Stimulated activated CD4-positive, alpha-beta T cell treated with anti-CD3 and anti-CD28 coated beads, Interleukin-15, amount 100 ng/mL, for 48 hours (primary cell): ENCODE data around the gene DYNLT3.

ENCODE experiments used
- DNase-seq, 2 donors: peaks; one replicate each; pipeline ENCODE4 v3.0.0-alpha.2; 2020; ENCODE audit warnings: low read depth in 2 of 2

DYNLT3 gene

GRCh38 chrX:37844622-37845021 is 2.7 kb downstream of the DYNLT3 start:
- DNase-seq: no peak

- no peak for DNase-seq
Observed at GRCh38 chrX:37840931-37841330, 6.4 kb downstream of the DYNLT3 start.

- DNase-seq: no peak
Observed at GRCh38 chrX:37834937-37835336, 12.4 kb downstream of the DYNLT3 start.

DNA sequence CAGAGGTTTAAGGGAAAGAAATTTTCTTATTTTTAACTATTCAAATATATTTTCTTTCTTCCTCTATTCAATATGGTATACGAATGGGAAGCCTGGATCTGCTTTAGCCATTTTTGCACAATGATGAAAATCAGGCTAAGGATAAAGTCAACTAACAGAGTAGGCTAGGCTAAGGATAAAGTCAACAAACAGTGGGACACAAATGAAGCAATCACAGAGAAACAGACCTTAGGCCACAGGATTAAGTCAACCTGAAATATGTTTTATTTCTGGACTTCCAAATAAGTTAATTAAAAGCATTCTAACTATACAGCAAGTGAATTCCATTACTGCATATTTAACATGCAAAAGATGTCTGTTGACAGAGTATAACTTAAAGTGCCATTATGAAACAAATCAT is 17.0 kb downstream of the DYNLT3 start:
- no peak for DNase-seq

DNA sequence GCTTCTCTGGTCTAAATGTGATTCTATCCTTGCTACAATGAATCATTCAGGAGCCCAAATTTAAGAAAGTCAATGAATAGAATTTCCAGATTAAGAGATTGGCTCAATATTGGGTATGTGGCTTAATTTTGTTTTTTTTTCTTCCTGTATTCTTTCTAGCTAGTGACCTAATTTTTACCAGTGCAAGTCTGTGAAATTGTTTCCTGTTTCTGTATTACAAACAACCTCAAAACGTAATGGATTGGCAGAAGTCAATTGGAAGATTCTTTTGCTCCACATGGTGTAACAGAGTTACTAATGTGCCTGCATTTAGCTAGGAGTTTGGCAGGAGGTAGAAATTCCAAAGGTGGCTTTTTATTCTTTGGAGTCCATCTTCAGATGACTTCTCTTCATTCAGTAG is 17.6 kb downstream of the DYNLT3 start:
- DNase-seq: no peak

DNA sequence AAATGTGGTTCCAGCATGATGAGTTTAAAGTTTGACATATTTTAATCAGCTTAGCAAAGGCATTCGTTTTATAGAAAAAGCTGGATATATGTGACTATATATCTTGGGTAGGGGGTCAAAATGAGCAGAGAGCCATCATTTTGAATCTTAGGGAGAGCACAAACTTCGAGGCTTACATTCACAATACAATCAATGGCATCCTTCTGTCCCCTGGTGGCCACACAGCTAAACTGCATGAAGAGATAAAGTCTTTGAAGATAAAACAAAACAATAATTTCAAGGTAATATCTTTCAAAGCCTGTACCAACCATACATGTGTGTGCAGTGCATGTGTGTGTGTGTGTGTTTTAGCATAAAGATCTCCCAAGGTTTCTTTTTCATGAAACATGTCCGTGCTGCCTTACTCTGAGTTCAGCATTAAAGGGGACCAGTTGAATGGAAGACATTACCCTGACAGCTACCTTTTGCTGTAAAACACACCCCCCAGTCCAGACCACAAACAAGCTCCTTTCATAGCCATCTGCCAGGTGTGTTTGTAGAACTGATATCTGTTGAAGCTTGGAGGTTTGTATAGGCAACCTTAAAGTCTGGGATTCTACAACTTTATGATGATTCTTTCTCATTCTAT is 22.0 kb downstream of the DYNLT3 start:
- peak; percentile 6 to 45 for DNase-seq

GRCh38 chrX:37824491-37825214 is 22.7 kb downstream of the DYNLT3 start:
- no peak for DNase-seq

DNA sequence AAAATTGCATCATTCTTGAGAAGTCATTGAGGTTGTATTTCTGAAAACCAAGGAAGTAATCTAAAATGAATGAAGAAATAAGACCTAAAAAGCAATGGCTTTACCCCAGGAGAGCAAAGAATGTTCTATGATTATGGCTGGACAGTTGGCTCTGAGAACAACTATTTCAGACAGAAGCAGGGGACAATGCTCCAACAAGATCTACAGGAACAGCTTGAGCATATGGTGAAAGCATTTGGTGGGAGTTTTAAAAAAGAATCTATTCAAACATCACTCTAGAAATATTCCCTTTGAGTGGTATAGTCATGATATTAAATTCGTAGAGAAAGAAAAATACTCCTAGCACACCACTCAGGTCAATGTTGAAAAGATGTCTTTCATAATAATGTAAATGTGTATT is 26.7 kb downstream of the DYNLT3 start:
- no peak for DNase-seq

- no peak for DNase-seq
Observed at GRCh38 chrX:37818031-37818430, 29.3 kb downstream of the DYNLT3 start.

GRCh38 chrX:37817579-37817978 is 29.8 kb downstream of the DYNLT3 start:
- DNase-seq: no peak

DNA sequence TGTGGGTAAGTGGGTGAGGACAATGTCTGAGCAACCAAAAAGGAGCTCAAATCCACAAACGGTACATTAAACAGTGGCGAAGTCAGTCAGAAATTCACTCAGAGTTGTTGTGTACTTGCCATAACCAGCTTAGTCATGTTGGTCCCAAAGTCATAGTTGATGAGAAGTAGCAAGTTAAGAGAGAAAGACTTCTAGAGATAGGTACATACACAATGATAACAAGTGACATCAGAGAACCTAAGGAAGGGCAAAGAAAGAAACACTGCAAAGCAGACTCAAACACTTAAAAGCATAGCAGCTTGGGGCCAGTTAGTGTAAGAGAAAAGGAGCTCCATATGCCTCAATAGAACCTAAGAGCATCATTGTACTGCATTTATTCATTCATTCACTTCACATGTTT is 30.2 kb downstream of the DYNLT3 start:
- DNase-seq: no peak

- DNase-seq: no peak
Observed at GRCh38 chrX:37816766-37817165, 30.6 kb downstream of the DYNLT3 start.

DNA sequence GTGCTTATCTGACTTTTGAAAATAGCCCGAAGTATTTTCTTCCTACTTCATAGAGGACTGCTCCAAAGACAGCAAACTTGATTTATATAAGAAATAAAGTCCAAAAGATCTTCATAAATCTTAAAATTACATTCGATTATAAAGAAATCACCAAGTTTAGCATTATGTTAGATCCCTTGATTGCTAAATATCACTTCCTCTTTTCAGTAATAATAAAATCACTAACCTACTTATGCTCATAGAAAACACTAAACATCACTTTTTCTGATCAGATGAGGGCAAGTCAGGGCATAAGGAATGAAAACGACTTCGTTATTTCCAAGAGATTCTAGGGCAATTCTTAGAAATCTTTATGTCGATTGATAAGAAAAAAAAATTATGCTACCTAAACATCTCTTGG is 32.0 kb downstream of the DYNLT3 start:
- no peak for DNase-seq

GRCh38 chrX:37813570-37813969 is 33.8 kb downstream of the DYNLT3 start:
- DNase-seq: no peak

GRCh38 chrX:37812110-37812509 is 35.3 kb downstream of the DYNLT3 start:
- DNase-seq: no peak

GRCh38 chrX:37809970-37810369 is 37.4 kb downstream of the DYNLT3 start:
- DNase-seq: no peak

GRCh38 chrX:37803057-37803456 is 44.3 kb downstream of the DYNLT3 start:
- no peak for DNase-seq

DNA sequence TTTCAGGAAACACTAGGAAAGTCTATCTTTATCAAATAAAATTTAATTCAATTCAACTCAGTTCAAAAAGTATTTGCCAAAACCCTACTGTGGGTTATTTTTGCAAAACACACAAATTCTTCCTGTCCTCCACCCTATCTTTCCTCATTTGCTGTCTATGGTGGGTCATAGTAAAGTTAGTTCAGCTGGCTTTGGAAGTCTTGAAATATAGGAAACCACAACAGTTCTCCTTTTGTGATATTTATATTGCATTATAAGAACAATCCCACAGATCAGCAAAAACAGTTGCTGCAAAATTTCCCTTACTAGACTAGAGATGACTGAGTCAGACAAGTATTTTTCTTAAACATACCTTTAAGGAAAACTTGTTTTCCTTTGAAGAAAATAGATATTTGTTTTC is 45.3 kb downstream of the DYNLT3 start:
- no peak for DNase-seq

DNA sequence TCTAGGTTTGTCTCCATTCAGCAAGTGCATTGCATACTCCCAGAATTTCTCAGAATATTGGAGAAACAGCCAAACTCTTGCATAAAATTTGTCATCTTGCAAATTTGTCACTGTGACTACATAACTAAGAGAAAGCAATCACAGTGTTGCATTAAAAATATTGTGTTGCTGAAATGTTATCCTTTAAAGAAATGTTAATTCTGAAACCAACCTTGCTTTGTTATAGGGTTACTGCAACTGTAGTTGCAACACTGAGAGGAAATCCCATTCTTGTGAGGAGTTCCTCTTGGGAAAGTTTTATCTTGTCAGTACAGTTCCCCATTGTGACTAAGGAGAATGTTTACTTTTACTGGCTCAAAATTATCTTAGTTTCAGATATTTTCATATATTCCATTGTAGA is 46.7 kb downstream of the DYNLT3 start:
- no peak for DNase-seq

DNA sequence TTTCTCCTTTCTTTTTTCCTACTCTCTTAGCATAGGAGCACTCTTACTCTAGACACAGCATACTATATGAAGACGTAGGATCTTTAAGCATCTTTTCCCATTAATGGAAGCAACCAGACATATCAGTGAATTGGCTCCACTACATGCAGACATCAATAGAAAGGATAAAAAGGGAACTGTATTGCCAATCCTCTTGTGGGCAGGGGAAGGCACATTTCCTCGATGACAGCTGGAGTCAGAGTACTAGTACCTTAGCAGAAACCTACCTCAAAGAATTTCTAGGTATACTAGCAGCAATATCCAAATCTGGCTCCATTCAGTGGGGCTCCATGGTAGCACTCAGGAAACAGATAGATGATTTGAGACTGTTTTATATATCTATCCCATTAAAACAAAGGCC is 47.4 kb downstream of the DYNLT3 start:
- no peak for DNase-seq

DNA sequence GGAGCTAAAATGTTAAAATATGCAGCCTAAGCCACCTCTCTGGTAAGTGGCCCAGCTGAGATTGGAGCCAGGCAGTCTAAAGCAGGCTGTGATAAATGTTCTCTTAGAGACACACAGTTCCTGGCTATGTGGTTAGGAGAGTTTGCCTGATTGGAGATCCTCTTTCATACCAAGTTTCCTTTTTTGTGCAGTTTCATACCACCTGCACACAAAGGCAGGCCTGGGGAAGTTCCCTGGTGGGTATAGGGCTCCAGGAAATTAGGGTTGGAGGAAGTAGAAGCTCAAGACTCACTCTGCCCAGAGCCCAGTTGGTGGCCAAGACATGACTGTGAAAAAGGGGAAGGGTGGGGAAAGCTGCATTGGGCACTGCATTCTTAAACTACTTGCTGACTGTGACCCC is 50.6 kb downstream of the DYNLT3 start:
- DNase-seq: no peak

DNA sequence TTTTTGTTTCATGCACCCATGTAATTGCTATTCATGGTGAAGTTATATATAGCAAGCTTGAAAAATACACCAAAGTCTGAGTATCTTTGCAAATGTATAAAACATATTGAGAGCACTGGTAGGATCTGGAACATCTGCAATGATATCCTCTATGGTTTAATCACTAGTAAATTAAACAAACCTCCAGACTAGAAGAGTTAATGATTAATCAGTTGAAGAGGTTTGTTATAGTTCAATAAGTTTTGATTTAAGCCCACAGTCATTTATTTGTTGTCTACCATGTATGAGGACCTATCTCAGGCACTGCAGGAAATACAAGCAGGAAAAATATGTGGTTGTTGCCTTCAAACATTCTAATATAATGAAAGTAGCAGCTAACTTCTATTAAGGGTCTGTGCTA is 51.1 kb downstream of the DYNLT3 start:
- no peak for DNase-seq
